ENCODE results near the gene SOCS3. TPM values are rescaled to one million over a fixed set of nuclear protein-coding genes. Genes with fewer than 3 reads are reported as not detected.
A peak's percentile ranks its signal among the peaks of the same experiment; 100 is the strongest.

Gene SOCS3
- total RNA-seq, 1 donor from 2014 or later = 5.4 TPM

DNA sequence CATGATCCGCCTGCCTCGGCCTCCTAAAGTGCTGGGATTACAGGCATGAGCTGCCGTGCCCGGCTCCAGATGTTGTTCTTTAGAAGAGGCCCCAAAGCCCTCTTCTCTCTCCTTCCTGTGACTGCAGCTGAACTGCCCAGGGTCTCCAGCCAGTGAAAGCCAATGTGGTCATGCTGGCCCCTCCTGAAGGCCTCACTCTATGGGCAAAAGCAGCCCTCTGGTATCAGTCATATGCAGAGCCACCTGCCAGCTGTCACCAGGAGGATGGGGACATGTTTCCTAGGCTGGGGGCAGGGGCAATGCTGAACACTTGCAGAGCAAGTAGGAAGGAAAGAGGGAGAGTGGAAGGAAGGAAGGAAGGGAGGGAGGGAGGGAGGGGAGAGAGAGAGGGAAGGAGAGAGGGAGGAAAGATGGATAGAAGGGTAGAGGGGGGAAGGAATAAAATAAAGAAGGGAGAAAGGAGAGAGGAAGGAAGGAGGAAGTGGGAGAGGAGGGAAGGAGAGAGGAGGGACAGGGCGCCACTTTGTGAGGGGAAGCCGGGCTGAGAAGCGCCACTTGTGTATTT is 36.0 kb downstream of the SOCS3 start:
- no peak for DNase-seq (ENCODE audit: low spot score, unreplicated experiment)
- TF ChIP-seq, protein P1, sequence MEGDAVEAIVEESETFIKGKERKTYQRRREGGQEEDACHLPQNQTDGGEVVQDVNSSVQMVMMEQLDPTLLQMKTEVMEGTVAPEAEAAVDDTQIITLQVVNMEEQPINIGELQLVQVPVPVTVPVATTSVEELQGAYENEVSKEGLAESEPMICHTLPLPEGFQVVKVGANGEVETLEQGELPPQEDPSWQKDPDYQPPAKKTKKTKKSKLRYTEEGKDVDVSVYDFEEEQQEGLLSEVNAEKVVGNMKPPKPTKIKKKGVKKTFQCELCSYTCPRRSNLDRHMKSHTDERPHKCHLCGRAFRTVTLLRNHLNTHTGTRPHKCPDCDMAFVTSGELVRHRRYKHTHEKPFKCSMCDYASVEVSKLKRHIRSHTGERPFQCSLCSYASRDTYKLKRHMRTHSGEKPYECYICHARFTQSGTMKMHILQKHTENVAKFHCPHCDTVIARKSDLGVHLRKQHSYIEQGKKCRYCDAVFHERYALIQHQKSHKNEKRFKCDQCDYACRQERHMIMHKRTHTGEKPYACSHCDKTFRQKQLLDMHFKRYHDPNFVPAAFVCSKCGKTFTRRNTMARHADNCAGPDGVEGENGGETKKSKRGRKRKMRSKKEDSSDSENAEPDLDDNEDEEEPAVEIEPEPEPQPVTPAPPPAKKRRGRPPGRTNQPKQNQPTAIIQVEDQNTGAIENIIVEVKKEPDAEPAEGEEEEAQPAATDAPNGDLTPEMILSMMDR (IDR thresholded peaks at IDR 0.05; ENCODE audit: unreplicated experiment) = no peak
- no peaks in the 10 kb centered on the region for H3K36me3 Mint-ChIP-seq (ENCODE audit: insufficient read depth)
- no peaks in the 10 kb centered on the region for H3K9me3 Mint-ChIP-seq (ENCODE audit: low read depth)
- H3K27ac Mint-ChIP-seq = no peak overlapping the region
- peaks cover 6% of the 10 kb centered on the region for H3K4me1 Mint-ChIP-seq (ENCODE audit: low read depth)
- H3K4me3 Mint-ChIP-seq (ENCODE audit: low read depth) = no peak overlapping the region
- peaks cover 9% of the 10 kb centered on the region for H3K27me3 Mint-ChIP-seq

DNA sequence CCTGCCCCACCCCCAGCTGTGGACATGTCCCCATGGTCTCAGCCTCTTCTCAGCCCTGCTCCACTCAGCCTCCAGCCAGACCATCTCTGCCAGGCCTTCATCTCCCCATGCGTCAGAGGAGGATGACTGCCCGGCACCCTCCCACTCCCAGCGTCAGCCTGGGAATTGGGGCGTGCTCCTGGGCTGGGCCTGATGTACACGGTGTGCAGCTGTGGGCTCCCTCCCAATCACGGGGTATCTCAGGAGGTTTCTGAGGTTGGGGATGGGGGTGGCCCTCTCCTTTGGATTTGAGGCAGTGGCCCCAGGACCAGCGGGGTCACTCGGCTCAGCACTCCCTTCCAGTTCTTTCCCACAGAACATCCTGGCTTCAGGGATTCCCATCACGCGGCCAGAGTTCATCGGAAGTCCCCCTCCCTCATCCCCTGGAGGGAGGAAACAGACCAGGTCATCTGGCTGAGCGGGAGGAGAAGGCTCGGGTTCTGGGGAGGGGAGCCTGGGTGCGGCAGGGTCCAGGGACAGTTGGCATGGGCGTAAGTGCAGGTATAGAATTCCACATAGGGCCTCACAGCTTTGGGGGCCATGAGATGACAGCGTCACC is 36.9 kb downstream of the SOCS3 start:
- Mint-ChIP-seq H3K4me1 (ENCODE audit: low read depth) (peaks cover 6% of the 10 kb centered on the region), H3K27me3 (peaks cover 9% of the 10 kb centered on the region), H3K4me3 (ENCODE audit: low read depth) (no peak overlapping the region), H3K9me3 (ENCODE audit: low read depth) (no peaks in the 10 kb centered on the region), H3K27ac (peak overlapping the region; percentile 56), H3K36me3 (ENCODE audit: insufficient read depth) (no peaks in the 10 kb centered on the region)
- TF ChIP-seq, protein P1 (IDR thresholded peaks at IDR 0.05; ENCODE audit: unreplicated experiment) = no peak
- DNase-seq (ENCODE audit: low spot score, unreplicated experiment) = no peak

DNA sequence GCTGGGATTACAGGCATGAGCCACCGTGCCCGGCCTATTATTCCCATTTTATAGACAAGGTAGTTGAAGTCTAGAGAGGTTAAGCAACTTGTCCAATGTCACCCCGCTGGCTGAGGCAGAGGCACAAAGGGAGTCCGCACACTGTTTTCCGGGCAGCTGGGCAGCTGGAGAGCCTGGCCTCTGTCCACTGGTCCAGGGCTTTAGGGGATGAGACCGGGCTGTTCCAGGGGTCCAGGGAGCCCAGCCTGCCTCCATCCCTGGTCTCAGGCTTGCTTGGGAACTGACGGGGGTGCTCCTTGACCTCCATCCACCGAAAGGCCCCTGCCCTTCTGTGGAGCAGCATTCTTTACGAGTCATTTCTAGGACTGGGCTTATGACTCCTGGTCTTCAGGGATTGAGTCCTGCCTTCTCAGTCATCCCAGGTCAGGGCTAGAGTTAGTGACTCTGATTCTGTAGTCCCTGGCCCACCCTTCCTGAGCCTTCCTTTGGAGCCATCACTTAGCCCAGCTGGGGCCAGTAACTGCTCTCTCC is 37.5 kb downstream of the SOCS3 start:
- Mint-ChIP-seq H3K4me1 (ENCODE audit: low read depth) (peaks cover 12% of the 10 kb centered on the region), H3K27ac (no peak overlapping the region), H3K9me3 (ENCODE audit: low read depth) (no peaks in the 10 kb centered on the region), H3K4me3 (ENCODE audit: low read depth) (no peak overlapping the region), H3K27me3 (peaks cover 9% of the 10 kb centered on the region), H3K36me3 (ENCODE audit: insufficient read depth) (no peaks in the 10 kb centered on the region)
- DNase-seq (ENCODE audit: low spot score, unreplicated experiment) = no peak
- TF ChIP-seq, protein P1 (IDR thresholded peaks at IDR 0.05; ENCODE audit: unreplicated experiment) = no peak

DNA sequence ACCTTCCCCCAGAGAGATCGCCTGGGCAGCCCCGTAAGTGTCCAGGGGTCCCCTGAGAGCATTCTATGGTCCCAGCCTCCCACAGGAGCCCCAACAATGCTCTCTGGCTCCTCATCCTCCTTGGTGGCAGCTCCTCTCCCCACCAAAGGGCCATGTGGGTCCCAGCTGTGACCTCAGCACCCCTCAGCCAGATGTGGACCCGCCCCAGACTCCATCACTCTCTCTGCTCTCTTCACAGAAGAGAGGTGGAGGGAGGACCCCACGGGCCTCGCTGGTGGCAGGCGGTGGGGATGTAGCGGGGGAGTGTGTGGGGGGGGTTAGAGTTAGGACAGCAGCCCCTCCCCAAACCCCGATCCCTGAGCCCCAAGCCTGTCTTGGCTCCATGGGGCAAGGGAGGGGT is 41.0 kb downstream of the SOCS3 start:
- TF ChIP-seq, protein P1 (IDR thresholded peaks at IDR 0.05; ENCODE audit: unreplicated experiment) = no peak
- Mint-ChIP-seq H3K36me3 (ENCODE audit: insufficient read depth) (no peaks in the 10 kb centered on the region), H3K27me3 (no peaks in the 10 kb centered on the region), H3K4me3 (ENCODE audit: low read depth) (no peak overlapping the region), H3K4me1 (ENCODE audit: low read depth) (peaks cover 26% of the 10 kb centered on the region), H3K27ac (no peak overlapping the region), H3K9me3 (ENCODE audit: low read depth) (no peaks in the 10 kb centered on the region)
- DNase-seq (ENCODE audit: low spot score, unreplicated experiment) = no peak

DNA sequence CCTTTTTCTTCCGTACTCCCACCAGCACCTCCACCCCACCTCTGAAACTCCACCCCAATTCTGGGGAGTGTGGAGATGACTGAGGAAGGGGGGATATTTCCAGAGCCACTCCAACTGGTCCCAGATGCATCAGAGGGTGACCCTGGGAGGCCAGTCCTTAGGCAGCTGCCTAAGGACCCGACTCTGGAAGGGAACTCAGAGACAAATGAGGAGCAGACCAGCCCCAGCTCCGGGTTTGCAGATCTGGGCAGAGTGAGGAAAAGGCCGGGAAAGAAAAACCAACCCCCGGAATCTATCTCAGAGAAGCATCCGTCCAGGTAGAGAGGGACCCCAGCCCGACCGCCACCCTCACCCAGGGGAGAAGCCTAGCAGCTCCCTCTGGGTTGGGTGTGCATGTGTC is 41.5 kb downstream of the SOCS3 start:
- Mint-ChIP-seq H3K4me3 (ENCODE audit: low read depth) (no peak overlapping the region), H3K9me3 (ENCODE audit: low read depth) (no peaks in the 10 kb centered on the region), H3K27me3 (no peaks in the 10 kb centered on the region), H3K36me3 (ENCODE audit: insufficient read depth) (no peaks in the 10 kb centered on the region), H3K27ac (no peak overlapping the region), H3K4me1 (ENCODE audit: low read depth) (peaks cover 26% of the 10 kb centered on the region)
- DNase-seq (ENCODE audit: low spot score, unreplicated experiment) = no peak
- TF ChIP-seq, protein P1 (IDR thresholded peaks at IDR 0.05; ENCODE audit: unreplicated experiment) = no peak
